HepG2 (cell line): Measurements from ENCODE around the gene C1GALT1. TPM values are rescaled to one million over a fixed set of nuclear protein-coding genes. Genes with fewer than 3 reads are reported as not detected.

Experiments used
- ETV5 ChIP-seq: IDR thresholded peaks from 2 replicates; pipeline ENCODE4 v1.6.1; 2018; ENCODE audit warnings: missing biosample characterization, missing genetic modification reagents, inconsistent platforms, borderline replicate concordance
- FOXK1 ChIP-seq: sonication (generic); formaldehyde crosslinking; IDR thresholded peaks from 2 replicates; pipeline ENCODE4 v1.4.0; 2020; ENCODE audit warnings: low read depth, missing genetic modification reagents, borderline replicate concordance
- HCFC1 ChIP-seq: fragments of 150-350 bp; IDR thresholded peaks from 2 replicates; pipeline ENCODE4 v1.6.1; 2014; ENCODE audit warnings: low read depth, low read length
- IRF9 ChIP-seq: sonication (generic); formaldehyde crosslinking; IDR thresholded peaks from 2 replicates; pipeline ENCODE4 v1.8.0; 2022; ENCODE audit warnings: missing genetic modification reagents, mild to moderate bottlenecking, borderline replicate concordance
- MAX ChIP-seq: IDR thresholded peaks from 2 replicates; pipeline ENCODE4 v1.6.1; 2012; ENCODE audit warnings: inconsistent platforms
- POGZ ChIP-seq: sonication (generic); formaldehyde crosslinking; IDR thresholded peaks from 2 replicates; pipeline ENCODE4 v1.4.0; 2020; ENCODE audit warnings: mild to moderate bottlenecking, missing genetic modification reagents
- RFX5 ChIP-seq: IDR thresholded peaks from 2 replicates; pipeline ENCODE4 v1.6.1; 2011; ENCODE audit warnings: low read depth, low read length, improper control_type of control experiment
- SAP130 ChIP-seq: IDR thresholded peaks from 2 replicates; pipeline ENCODE4 v1.6.1; 2016; ENCODE audit warnings: low read depth
- SIX4 ChIP-seq: sonication (generic); formaldehyde crosslinking; IDR thresholded peaks from 2 replicates; pipeline ENCODE4 v1.4.0; 2020; ENCODE audit warnings: missing genetic modification reagents
- SKIL ChIP-seq: sonication (generic); formaldehyde crosslinking; IDR thresholded peaks from 2 replicates; pipeline ENCODE4 v1.8.0; 2022; ENCODE audit warnings: missing genetic modification reagents, mild to moderate bottlenecking, moderate library complexity, borderline replicate concordance
- TOPORS ChIP-seq: sonication (generic); formaldehyde crosslinking; IDR thresholded peaks from 2 replicates; pipeline ENCODE4 v1.8.0; 2023; ENCODE audit warnings: mild to moderate bottlenecking, missing genetic modification reagents
- ZFP36L1 ChIP-seq: sonication (generic); formaldehyde crosslinking; IDR thresholded peaks from 2 replicates; pipeline ENCODE4 v1.8.0; 2022; ENCODE audit warnings: mild to moderate bottlenecking, missing genetic modification reagents, moderate library complexity
- ZNF263 ChIP-seq: sonication (generic); formaldehyde crosslinking; IDR thresholded peaks from 2 replicates; pipeline ENCODE4 v1.4.0; 2020; ENCODE audit warnings: missing genetic modification reagents
- ZNF44 ChIP-seq: sonication (generic); formaldehyde crosslinking; IDR thresholded peaks from 2 replicates; pipeline ENCODE4 v1.5.1; 2020; ENCODE audit warnings: mild to moderate bottlenecking, missing genetic modification reagents
- ZNF501 ChIP-seq: sonication (generic); formaldehyde crosslinking; IDR thresholded peaks from 2 replicates; pipeline ENCODE4 v1.5.1; 2020; ENCODE audit warnings: mild to moderate bottlenecking, moderate library complexity, missing genetic modification reagents
- ZNF552 ChIP-seq: sonication (generic); formaldehyde crosslinking; IDR thresholded peaks from 2 replicates; pipeline ENCODE4 v1.9.0; 2022; ENCODE audit warnings: missing genetic modification reagents, mild to moderate bottlenecking, borderline replicate concordance
- ZNF788 ChIP-seq: sonication (generic); formaldehyde crosslinking; IDR thresholded peaks from 2 replicates; pipeline ENCODE4 v1.5.0; 2020; ENCODE audit warnings: mild to moderate bottlenecking, missing genetic modification reagents, borderline replicate concordance
- ZUFSP ChIP-seq: sonication (generic); formaldehyde crosslinking; IDR thresholded peaks from 2 replicates; pipeline ENCODE4 v1.9.0; 2021; ENCODE audit warnings: missing genetic modification reagents, mild to moderate bottlenecking, borderline replicate concordance
- polyA plus RNA-seq, 8 experiments: library from polyadenylated mRNA; depleted of rRNA in 3 of 8; stranded (reverse) in 7 of 8; unstranded in 1 of 8; fragments of >200 nt; fragmentation: Illumina TruSeq in 4 of 8; extraction: Trizol in 4 of 8; gene quantifications; 2 replicates each; pipeline versions ENCODE4 v1.2.1 to v1.2.3, GENCODE V29; 2011 to 2016; ENCODE audit warnings: low read depth in 4 of 8, missing spikeins in 1 of 8, mixed read lengths in 1 of 8; ENCODE audit not compliant: insufficient read depth in 1 of 8
- total RNA-seq, 5 experiments: library from RNA; depleted of rRNA; stranded (reverse); fragments of >200 nt; fragmentation: Illumina TruSeq; extraction: Trizol; gene quantifications; 2 replicates each; pipeline ENCODE4 v1.2.3, GENCODE V29; 2016; ENCODE audit warnings: low read depth in 1 of 5

Gene C1GALT1
- total and polyA plus RNA-seq, 2 of the 13 experiments (the other 11 are each of a cell fraction or from before 2014, with no cell fraction given), result 57.1 to 65.9 TPM

GRCh38 chr7:7182156-7183060 is at the start of gene C1GALT1 (continued):
- TF ChIP-seq ZUFSP (CRISPR knock-in tag) (no peak), ETV5 (CRISPR knock-in tag) (peak; percentile 56; the same call in 1 of the 2 replicates), ZFP36L1 (CRISPR knock-in tag) (0 out of 2 replicates have a peak, but pooled peaks have one; percentile 59), ZNF263 (CRISPR knock-in tag) (peak; percentile 47; the same call in 1 of the 2 replicates), ZNF501 (peak; percentile 83), ZNF788 (CRISPR knock-in tag) (peak; percentile 82), FOXK1 (CRISPR knock-in tag) (peak; percentile 53; the same call in 1 of the 2 replicates), POGZ (CRISPR knock-in tag) (peak; percentile 77), IRF9 (CRISPR knock-in tag) (peak; percentile 75; the same call in 1 of the 2 replicates), MAX (peak; percentile 82), SKIL (CRISPR knock-in tag) (peak; percentile 86), ZNF552 (CRISPR knock-in tag) (0 out of 2 replicates have a peak, but pooled peaks have one; percentile 66), HCFC1 (no peak), SAP130 (CRISPR knock-in tag) (peak; percentile 65), ZNF44 (CRISPR knock-in tag) (no peak), RFX5 (peak; percentile 38; the same call in 1 of the 2 replicates), SIX4 (CRISPR knock-in tag) (peak; percentile 71; the same call in 1 of the 2 replicates), TOPORS (peak; percentile 40; the same call in 1 of the 2 replicates)
